GM13976 (cell line): Measurements from ENCODE around the gene F11.
"Not testable (repeated sequence)": the region's sequence is repeated elsewhere in the genome, so short reads cannot be mapped to it uniquely, and the experiment has no call there.

Experiments
- DNase-seq: peaks from one replicate; pipeline ENCODE4 v3.0.0; 2012; ENCODE audit warnings: low spot score
- CTCF ChIP-seq: IDR thresholded peaks from 2 replicates; pipeline ENCODE4 v1.5.1; 2012; ENCODE audit warnings: borderline replicate concordance, mild to moderate bottlenecking; ENCODE audit not compliant: insufficient read depth; ENCODE audit errors: extremely low read depth, missing control alignments, control extremely low read depth
- in situ Hi-C: fragments of 300-500 bp; cut with MboI; formaldehyde crosslinking; loops from one replicate; pipeline ENCODE4 v1.12.0; 2022; ENCODE audit warnings: low sequenced_read_pairs, mixed read lengths, inconsistent platforms; ENCODE audit not compliant: unreplicated experiment

The F11 gene

GRCh38 chr4:186264660-186265059, 1.3 kb upstream of the F11 start:
- no peak for TF ChIP-seq CTCF
- in situ Hi-C loops = no loop called here
- DNase-seq = no peak

GRCh38 chr4:186265250-186265649, 739 bp upstream of the F11 start:
- DNase-seq, in situ Hi-C loops: not testable (repeated sequence)

- in situ Hi-C loops = no loop called here
- DNase-seq = no peak
- no peak for TF ChIP-seq CTCF
Measured at GRCh38 chr4:186266729-186267456, 904 bp downstream of the F11 start.

GRCh38 chr4:186271081-186271678, 5.2 kb downstream of the F11 start:
- no peak for DNase-seq
- TF ChIP-seq CTCF = no peak
- in situ Hi-C loops = no loop called here

- in situ Hi-C loops = no loop called here
- no peak for TF ChIP-seq CTCF
- DNase-seq = no peak
Measured at GRCh38 chr4:186272699-186273391, 6.9 kb downstream of the F11 start.

GRCh38 chr4:186273392-186273789, 7.4 kb downstream of the F11 start:
- in situ Hi-C loops = not testable (repeated sequence)

GRCh38 chr4:186283311-186283710, 17.3 kb downstream of the F11 start:
- in situ Hi-C loops = loop anchor here (25.0 kb wide), 1 partner anchor 304 kb away; no protein-coding TSS in a partner anchor
- TF ChIP-seq CTCF = no peak
- no peak for DNase-seq

More at GRCh38 chr4:186273392-186273789, 7.4 kb downstream of the F11 start:
- DNase-seq = not testable (repeated sequence)

- in situ Hi-C loops = loop anchor here (25.0 kb wide), 1 partner anchor 302 kb away; no protein-coding TSS in a partner anchor
- TF ChIP-seq CTCF = no peak
- no peak for DNase-seq
Measured at GRCh38 chr4:186285147-186285546, 19.2 kb downstream of the F11 start.
